Activated CD4-positive, alpha-beta T cell treated with anti-CD3 and anti-CD28 coated beads for 4 hours (primary cell): ENCODE measurements around the gene HIVEP3.

Experiments
- DNase-seq, 2 donors: peaks; one replicate each; pipeline ENCODE4 v3.0.0-alpha.2; 2020

HIVEP3 gene

DNA sequence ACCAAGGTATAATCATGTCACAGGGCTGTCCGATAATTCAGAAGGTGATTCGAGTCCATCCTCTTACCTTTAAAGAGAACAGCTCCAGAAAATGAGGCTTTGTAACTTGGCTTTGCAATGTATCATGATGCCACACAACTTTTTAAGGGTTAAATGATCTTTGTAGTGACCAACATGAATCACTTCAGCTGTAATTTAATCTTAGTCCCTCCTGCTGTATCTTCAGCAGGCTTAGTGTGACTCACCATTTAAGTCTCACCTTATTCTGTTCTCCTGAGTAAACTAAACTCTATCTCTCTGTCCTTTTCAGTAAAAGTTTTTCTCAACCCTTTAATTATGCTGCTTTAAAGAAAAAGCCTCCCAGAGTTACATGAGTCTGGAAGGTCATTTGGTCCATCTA lies 1.9 kb upstream of the HIVEP3 start:
- no peak for DNase-seq

DNA sequence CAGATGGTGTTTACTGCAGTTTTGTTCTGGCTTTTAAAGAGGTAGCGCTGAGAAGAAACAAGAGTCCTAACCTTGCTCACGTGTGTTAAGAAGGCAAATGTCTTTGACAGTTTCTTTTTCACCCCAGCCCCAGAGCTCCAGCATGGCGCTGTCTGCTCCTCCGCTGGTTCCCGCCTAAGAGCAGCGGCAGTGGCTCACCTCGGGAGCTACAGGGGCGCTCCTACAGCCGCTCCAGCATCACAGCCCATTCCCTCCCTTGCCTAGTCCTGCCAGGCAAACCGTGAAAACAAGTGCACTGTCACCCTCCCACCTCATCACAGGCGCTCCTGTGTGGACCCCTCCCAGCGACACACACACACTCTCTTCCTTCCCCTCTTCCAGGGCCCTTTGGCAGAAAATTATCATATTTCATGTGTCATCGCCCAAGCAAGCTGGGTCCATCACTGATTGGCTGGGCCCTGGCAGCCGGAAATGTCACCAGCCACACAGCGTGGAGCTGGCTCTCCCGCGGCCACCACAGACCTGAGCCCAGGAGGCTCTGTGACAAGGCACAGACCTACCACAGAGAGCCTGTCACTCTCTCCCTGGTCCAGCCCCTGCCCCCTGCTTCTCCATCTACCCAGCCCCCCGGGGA lies 1.2 kb upstream of the HIVEP3 start:
- DNase-seq: peak; percentile 73 to 75

- DNase-seq: no peak
Observed at GRCh38 chr1:41919131-41919530, 409 bp upstream of the HIVEP3 start.

DNA sequence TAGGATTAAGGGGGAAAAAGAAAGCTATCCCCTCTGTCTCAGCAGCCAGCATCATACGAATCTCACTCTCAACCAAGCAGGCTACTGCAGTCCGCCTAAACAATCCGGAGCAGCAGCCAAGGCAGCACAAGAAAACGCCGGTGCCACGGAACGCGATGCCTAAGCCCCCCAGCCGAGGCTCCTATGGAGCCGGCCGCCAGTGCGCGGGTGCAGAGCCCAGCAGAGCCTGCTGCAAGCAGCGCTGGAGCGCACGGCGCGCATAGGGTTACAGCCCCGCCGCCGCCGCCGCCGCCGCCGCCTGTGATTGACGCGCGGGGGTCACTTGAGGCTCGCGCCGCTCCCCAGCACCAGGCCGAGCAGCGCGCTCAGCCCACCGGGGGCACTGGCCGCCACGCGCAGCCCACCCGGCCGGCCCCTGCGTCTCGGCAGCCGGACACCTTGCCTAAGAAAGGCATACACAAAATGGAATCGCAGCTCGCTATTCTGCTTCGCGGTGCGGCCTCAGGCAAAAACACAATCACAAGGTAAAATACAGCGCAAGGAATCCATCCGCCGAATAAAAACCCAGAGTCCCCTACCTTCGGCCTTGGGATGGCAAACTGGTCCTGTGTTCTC lies 780 bp downstream of the HIVEP3 start:
- peak in 1 of 2 donors; percentile 33 for DNase-seq

DNA sequence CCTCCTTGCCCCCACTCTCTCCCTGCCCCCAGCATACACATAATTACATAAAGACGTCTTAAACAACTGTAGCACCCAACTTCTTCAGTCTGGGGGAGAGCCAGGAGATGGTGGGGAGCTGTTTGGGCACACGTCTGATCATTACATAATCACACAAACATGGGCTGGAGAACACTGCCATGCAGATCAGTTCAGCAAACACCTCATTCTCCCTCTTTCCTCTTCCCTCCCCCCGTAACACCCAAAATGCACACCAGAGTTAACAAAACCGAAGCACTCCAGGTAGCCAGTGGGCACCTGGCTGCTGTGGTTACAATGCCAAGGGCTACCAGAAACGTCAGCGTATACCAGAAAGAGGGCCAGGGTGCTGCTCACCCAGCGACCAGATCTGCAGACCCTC lies 1.6 kb downstream of the HIVEP3 start:
- DNase-seq: no peak

- DNase-seq: peak; percentile 32 to 33
Observed at GRCh38 chr1:41915786-41916571, 2.7 kb downstream of the HIVEP3 start.

- DNase-seq: no peak
Observed at GRCh38 chr1:41914516-41914915, 4.2 kb downstream of the HIVEP3 start.

- DNase-seq: no peak
Observed at GRCh38 chr1:41913014-41913413, 5.7 kb downstream of the HIVEP3 start.

DNA sequence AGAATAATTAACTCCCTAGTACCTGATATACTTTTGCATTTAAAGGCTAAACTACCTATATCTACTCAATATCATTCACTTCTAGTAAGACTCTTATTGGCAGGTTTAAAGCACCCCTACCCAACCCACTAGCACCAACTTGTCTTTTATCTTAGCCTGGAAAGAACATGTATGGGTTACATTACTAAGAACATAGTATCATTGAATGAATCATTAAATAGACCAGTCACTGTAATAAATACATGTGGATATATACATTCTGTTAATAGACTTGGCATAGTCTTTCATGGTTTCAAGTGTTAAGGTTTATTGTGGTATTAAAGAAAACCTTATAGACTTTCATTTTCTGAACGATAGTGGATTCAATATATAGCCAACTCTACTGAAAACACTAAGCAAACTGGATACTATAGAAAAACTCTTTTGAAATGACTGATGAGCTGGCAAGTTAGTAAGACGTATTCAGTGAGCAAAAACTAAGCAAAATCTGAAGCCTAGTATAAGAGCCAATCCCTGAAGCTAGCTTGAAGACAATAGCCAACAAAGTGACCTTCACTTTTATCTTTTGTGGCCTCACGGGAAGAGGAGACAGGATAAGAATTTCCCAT lies 10.3 kb downstream of the HIVEP3 start:
- DNase-seq: no peak

DNA sequence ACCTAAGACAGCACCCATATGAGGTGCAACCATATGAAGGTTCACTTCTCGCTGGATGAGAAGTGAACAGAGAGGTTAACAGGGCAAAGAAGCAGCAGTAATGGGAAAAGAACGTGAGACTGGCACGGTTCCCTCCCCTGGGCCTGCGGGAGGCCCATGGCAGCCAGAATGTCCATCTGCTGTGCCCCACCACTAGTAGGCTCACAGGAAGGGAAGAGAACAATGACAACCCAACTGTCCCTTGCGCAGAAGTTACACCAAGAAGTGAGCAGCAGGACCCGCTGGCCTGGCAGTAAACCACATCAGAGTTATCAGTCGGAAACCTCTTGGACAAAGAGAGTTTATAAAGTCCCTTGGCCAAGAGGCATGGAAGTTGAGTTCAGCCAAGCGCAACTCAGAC lies 11.3 kb downstream of the HIVEP3 start:
- DNase-seq: no peak

- DNase-seq: no peak
Observed at GRCh38 chr1:41906943-41907342, 11.8 kb downstream of the HIVEP3 start.

GRCh38 chr1:41905093-41905675 lies 13.5 kb downstream of the HIVEP3 start:
- no peak for DNase-seq

GRCh38 chr1:41902664-41903063 lies 16.1 kb downstream of the HIVEP3 start:
- no peak for DNase-seq

DNA sequence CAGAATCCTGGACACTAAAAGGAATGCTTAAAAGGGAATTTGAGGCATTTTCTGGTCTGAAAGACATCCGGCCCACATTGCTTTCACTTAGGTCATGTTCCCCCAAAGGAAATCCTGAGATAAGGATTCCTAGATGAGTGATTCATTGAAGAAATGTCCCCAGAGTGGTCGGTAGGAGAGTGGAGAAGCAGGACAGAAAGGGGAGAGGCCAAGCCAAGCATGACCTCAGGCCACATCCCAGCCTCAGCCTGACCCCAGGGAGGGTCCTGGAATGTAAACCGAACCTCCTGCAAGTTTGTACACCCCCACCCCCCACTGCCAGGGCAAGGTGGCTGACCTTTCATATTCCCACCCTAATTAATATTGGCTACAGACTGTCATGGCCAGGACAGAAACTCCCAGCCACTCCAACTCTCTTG lies 16.6 kb downstream of the HIVEP3 start:
- no peak for DNase-seq

- no peak for DNase-seq
Observed at GRCh38 chr1:41901551-41901950, 17.2 kb downstream of the HIVEP3 start.

GRCh38 chr1:41900603-41901444 lies 17.9 kb downstream of the HIVEP3 start:
- DNase-seq: no peak

- peak; percentile 66 to 71 for DNase-seq
Observed at GRCh38 chr1:41898191-41898713, 20.5 kb downstream of the HIVEP3 start.

DNA sequence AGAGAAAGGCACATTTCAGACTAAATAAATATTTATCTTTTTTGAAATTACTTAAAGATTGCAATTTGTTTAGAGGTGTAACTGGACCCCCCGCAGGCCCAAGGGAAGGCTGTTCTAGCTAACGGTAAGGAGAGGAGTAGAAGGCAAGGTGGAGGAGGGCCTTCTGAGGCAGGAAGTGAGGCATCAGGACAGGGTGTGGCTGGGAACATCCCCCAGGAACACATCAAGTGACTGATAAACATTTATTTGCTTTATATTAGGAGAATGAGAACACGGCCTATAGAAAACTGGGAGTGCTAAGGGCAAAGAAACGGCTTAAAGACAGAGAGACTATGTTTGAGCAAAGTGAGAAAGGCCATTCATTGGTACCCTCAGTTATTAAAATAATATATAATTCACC lies 23.2 kb downstream of the HIVEP3 start:
- no peak for DNase-seq

- no peak for DNase-seq
Observed at GRCh38 chr1:41894808-41895483, 23.8 kb downstream of the HIVEP3 start.

DNA sequence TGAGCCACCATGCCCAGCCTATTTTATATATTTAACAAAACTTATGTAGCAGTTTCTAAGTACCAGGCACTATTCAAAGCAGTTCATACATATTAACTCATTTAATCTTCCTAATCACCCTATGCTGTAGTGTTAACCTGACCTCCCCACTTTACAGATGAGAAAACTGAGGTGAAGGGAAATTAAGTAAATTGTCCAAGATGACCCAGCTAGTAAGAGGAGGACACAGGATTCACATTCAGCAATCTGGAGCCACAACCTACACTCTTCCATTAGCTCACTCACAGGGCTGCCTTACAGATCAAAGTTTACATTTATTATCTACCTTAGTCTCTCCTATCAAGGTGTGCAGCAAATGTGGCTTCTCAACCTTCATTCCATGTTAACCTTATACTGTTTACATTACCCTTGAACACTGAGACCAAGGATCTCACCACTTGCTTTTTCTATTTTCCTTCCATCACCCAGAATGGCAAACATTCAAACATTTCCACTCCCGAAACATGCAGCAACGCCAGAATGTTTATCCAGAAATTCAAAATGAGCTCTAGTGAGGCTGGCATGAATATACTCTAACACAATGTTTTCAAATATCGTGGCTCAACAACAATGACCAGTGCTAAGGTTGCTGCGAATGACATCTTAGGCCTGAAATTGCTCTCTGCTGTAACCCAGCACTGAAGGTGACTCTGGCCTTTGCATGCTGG lies 24.5 kb downstream of the HIVEP3 start:
- DNase-seq: no peak

GRCh38 chr1:41892301-41892781 lies 26.4 kb downstream of the HIVEP3 start:
- DNase-seq: no peak
